Activated T-helper 1 cell treated with Interleukin-2 at 50 U/mL for 16 hours (primary cell): ENCODE results near the gene ARHGAP24.

Experiments
- DNase-seq: peaks from one replicate; pipeline ENCODE4 v3.0.0-alpha.2; 2020; ENCODE audit warnings: low read depth

ARHGAP24 gene

DNA sequence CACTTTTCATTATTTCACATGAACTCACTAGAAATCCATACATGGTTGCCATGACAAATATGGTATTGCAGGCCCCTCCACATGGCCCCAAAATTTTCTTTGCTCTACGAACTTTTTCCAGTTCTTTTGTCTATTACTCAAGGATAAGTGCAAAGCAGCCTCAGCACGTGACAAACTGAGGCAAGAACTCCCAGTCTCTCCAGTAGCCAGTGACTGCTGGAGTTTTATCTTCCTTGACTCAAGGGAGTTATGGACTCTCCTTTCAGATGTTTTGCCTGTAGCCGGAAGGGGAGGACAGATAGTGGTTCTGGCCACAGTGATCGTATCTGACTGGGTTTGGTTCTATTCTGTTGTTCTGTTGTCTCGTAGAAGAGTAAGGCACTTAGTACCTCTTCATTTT is 105.5 kb downstream of the ARHGAP24 start:
- DNase-seq: no peak

DNA sequence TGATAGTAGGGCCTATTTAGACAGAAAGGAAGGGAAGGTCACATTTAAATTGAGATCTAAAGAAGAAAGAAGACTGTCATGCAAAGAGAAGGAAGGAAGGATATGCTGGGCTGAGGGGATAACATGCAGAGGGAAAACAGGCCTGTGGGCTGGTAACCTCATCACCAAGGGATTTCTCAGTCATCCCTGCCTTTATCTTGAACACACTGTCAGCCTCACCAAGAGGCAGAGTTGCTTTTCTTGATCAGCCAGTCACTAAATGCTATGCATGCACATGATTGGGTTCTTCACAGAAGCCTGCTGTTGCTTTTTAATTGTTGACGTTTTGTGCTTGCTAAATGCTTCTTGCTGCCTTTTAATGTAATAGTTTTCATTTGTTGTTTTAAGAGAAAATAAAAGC is 113.0 kb downstream of the ARHGAP24 start:
- DNase-seq: no peak

DNA sequence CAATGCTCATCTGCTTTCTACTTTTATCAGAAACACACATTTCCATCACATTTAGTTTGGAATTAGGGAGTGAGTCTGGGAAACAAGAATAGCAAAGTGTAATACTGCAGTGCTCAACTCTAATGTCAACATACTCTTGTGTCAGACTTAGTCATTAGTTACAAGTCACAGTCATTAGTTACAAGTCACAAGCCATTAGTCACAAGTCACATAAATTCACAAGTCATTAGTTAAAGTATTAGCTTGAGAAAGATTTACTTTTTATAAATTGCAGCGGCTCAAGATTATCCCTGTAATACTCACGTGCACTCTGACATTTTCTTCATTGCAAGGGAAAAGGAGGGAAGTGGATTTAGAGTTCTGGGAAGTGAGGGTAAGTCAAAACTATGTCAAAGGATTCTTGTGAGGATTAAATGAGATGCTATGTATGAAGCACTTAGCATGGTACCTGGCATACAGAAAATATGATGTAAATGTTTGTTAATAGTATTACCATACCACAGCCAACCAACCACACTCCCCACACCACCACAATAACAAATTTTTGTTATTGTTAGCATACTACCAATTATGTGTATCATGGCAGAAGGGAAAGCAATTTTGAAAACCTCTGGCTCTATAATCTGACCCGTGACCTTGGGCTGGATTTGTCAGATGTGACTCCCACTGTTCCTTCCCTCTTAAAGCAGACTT is 116.6 kb downstream of the ARHGAP24 start:
- no peak for DNase-seq

DNA sequence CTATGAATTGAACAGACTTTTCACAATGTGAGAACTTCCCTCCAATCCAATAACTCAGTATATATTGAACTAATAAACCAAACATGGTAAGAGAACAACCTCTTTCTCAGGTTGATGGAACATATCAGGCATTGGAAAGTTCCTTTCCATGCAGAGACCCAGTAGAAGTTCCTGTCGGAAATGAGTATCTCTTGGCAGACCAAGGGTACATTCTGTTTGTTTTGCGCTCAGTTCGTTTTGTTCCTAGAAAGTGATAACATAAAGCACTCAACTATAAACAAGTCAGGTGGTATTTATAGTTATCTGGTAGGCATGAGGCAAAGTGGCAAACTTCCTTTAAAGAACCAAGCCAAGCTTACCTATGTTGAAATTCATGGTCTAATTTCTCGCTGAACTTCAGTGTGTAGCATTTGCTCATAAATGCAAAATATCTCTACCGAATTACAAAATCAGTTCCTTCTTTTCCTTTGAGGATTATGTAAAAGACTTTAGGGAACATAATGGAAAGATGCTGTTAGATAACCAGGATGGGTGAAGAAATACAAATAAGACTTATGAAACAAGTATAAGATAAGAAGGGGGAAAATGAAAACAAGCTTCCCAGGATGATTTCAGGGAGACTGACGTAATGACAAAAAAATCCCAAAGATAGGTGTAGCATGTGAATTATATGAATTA is 120.3 kb downstream of the ARHGAP24 start:
- DNase-seq: no peak

DNA sequence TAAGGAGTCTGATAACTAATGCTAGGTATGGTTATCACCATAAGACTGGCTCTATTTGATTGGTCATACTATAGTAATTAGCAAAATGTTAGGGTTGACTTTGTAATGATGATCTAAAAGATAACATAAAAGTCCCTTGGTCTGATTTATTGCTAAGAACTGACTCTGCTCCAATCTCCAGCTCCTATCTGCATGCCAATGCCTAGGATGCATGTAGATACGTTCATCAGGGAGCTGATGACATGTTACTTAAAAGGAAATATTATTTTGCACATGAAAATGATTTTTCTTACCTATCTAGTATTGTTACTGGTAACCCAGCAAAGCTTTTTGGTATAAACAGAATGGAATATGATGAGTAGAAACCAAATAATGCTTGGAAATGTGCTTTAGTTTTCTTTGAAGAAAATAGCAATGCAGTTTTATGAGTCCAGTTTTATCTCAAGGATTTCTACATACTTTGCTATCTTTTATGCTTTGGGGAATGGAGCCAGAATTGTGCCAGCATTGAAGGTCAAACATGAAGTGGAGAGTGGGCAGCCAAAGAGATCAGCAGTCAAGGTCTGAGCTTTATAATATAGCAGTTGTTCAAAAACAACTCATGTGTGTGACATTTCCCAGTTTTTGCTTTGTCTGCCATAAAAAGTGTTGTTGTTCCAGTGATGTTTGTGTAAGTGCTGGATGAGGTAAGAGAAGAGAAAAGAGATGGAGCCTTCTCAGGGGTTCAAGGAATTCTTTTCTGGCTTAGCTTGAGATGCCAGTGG is 121.0 kb downstream of the ARHGAP24 start:
- no peak for DNase-seq

DNA sequence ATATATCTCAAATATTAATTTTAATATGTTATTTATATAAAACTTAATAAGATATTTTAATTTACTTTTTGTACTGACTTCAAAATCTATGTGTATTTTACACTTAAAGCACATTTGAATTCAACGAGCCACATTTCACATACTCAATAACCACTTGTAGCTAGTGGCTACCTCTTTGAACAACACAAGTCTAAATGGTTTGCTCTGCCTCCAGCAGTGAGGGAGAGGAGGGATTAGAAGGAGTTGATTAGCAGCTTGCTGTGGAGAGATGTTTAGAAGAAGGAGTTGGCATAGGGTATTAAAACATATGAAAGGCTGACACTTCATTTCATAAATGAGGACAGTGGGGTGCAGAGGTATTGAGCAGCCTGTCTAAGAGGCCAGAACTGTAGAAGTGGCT is 124.0 kb downstream of the ARHGAP24 start:
- no peak for DNase-seq

DNA sequence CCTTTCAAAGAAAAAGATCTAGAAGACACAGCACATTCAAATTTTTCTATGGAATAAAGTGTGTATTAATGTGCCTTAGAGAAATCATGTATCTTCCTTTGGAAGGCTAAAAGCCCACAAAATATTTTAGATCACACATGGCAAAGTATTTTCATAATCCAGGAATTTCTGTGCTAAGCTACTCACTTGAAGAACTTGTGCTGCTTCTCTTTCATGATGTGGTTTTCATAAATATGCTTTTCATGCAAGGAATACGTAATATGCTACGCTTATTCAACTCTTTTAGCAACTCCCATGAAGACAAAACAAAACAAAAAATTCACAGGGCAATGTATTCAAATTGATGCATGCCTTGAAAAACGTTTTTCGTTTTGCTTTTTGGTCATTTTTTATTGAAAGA is 125.6 kb downstream of the ARHGAP24 start:
- DNase-seq: no peak

DNA sequence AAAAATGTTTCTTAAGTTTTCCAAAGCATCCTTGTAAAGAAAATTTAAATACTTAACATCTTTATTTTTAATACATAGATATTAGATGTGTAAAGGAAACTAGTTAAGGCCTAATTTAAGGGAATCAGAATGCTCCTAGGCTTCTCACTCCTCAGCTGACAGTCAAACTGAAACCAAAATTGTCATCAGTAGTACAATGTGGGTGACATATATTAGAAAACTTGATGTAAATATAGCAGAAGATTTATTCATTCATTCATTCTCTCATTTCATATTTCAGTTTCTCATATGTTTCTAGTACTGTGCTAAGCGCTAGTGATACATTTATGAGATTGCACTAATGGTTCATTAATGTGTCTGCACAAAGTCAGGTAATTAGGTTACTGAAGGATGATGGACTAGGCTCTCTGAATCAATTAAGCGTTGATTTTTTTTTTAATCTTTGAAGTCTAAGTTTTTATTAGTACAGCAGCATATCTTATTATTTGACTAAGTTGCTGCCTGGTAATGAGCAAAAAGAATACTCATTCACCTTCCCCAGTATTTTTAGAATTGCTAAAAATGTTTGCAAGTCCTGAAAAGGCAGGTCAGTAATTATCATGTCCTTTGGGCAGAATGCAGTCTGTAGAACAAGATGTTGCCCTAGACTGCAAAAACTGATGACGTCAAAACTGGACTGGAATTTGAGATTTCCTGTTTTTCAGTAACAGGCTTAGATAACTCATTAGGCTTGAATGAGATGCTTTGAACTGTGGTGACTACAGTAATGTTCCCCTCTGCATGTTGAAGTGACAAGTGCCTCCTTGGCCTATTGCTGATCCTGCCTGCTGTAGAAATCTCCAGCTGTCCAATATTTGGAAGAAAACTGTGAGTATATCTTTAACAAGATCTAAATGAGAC is 128.7 kb downstream of the ARHGAP24 start:
- no peak for DNase-seq

DNA sequence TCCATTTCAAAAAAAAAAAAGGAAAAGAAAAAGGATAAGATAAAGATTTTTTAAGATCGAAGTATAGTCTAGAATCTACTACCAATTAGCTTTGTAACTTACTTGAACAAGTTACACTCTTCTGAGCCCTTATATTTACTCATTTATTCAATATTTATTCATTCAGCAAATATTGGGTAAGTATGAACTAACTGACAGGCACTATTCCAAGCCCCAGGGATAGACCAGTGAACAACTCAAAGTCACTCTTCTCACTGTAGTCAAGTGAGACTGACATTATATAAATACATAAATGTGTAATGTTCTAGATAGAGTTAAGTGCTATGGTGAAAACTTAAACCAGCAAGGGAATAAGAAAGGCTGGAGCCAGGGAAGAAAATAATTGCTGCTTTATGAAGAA is 131.6 kb downstream of the ARHGAP24 start:
- no peak for DNase-seq

DNA sequence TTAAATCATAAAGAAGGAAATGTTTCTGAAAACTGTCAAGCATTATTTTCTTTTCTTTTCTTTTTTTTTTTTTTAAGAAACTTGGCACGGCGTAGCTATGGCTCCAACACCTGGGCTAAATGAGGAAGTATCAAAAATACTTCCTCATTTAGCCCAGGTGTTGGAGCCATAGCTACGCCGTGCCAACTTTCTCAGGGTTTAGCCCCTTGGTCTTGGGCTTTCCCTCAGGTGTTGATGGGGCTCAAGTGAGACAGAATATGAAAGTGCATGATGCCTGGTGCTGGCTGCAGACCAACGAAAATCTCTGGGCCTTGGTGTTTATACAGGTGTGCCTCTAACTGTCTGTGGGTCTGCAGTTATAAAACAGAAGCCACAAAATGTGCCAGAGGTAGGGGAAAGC is 132.7 kb downstream of the ARHGAP24 start:
- DNase-seq: no peak

DNA sequence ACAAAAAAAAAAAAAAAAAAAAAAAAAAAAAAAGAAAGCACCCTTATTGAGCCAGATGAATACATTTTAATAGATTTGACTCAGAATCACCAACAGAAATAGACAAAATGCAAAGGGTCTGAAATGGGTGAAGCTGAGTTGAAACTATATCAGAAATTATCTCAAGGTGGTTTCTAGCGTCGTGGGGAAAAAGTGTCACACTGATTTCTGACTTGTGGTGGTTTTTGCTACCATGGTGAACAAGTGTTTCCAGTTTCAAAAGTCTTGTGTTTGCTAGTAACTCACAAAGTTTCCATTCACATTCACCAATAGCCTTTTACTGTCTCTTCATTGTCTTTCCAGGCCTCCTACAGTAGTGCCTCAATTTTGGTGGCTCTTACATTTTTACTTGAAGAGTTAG is 135.5 kb downstream of the ARHGAP24 start:
- no peak for DNase-seq

DNA sequence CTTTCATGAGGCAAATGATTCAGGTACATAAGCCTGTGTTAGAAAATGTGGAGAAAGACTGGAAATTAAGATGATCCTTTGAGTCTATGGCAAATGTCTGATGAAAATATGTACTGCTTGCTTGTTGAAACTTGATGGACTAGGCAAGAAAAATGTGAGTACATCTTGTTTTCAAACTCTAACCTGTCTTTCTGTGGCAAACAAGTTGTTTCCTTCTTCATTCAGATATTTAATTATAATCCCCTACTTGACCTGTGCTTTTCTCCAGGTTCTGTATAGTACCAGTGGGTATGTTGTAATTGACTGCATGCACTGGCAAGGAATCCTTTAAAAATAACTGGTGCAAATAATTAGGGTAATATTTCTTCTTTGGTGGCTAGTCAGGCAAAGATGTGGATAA is 136.7 kb downstream of the ARHGAP24 start:
- DNase-seq: no peak

DNA sequence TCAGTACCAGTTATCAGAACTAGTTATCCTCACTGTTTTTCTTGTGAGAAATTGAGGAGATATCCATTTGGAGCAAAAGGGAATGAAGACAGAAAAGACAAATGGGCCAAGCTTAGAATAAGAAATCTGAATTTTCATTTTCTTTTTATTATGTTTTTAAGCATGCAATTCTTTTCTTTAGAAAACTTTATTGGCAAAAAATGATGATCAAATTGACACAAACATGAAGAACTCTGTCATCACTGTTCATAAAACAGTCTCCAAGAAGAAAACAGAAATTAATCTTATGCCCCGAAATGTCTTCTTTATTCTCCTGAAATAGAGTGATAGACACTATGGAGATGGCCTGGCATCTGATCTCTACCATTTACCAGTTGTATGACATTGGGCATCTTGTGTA is 139.0 kb downstream of the ARHGAP24 start:
- DNase-seq: no peak

DNA sequence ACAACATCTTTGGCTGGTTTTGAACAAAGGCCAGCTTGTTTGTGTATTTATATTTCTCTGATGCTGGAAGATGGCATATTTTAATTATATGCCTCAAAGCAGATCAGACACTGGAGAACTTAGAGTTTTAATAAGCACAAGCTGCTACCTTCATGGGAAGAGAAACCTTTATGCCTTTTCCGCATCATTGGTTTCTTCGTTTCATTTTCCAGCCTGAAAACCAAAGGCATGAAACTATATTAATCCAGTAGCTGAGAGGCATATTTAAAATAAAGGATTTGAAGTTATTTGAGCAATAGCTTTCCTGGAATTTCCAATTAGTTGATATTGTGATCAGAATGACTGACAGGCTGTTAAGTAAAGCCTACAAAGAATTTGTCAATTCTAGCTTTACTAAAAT is 141.0 kb downstream of the ARHGAP24 start:
- no peak for DNase-seq

DNA sequence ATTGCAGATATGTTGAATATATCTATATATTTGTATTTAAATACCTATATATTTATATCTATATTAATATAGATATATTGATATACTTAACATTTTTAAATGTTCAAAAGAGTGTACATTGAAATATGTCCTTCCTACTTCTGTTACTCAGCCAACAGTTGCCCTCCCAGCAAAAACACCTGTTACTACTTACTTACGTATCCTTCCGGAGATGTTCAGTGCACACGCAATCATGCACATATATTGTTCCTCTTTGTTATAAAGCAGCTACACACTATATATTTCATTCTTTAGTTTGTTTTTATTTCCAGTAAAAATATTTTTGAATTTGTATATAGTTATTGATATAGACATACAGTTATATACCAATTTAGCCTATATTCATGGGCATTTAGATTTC is 142.3 kb downstream of the ARHGAP24 start:
- no peak for DNase-seq

DNA sequence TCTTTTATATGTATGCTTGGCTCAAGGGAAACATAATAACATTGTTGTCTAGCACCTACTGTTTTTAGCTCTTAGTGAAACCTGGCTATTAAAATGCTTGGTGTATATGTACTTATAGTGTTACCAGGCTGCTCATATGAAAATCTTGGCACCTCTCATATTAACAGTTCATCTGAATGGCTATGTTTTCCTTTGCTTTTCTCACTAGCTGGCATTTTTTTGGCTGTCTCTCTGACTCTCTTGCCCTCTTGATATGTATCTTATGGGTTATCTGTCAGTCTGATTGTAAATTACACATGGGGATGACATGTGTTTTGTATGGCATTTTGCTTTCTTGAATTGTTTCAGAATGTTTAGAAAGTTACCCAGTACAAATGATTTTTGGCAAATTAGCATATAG is 158.0 kb downstream of the ARHGAP24 start:
- no peak for DNase-seq

DNA sequence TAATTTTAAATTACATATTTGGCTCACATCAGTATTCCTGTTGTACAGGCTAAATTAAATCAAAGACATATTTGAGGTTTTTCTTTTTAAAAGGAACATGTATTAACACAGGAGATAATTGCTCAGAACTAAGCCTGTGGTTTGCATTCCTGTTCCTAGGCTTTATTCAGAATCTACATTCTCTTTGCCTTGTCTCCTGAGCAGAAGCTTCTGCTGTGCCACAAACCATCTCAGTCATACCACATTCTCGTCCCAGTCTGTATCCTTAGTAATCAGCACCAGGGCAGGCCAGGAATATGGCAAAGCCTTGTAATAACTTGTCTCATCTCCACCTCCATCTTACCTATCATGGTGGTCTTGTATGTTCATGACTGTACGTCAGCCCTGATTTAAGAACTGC is 162.8 kb downstream of the ARHGAP24 start:
- DNase-seq: no peak

DNA sequence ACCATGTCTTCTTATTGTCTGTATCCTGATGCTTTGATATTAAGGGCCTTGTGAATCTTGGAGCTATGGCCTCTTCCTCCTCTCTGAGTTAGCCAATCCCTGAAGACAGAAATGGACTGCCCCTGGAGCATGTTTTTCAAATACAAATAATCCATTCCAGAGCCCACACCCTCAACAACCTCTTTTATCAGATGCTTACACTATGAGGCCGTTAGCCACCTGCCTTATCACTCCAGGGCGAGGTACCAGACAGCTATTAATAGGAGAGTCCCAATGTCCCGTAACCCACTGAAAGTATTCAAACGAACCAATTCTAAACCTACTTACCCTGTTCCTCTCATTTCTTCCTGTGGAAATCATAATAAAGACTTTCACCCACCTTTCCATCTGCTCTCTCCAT is 165.0 kb downstream of the ARHGAP24 start:
- no peak for DNase-seq

DNA sequence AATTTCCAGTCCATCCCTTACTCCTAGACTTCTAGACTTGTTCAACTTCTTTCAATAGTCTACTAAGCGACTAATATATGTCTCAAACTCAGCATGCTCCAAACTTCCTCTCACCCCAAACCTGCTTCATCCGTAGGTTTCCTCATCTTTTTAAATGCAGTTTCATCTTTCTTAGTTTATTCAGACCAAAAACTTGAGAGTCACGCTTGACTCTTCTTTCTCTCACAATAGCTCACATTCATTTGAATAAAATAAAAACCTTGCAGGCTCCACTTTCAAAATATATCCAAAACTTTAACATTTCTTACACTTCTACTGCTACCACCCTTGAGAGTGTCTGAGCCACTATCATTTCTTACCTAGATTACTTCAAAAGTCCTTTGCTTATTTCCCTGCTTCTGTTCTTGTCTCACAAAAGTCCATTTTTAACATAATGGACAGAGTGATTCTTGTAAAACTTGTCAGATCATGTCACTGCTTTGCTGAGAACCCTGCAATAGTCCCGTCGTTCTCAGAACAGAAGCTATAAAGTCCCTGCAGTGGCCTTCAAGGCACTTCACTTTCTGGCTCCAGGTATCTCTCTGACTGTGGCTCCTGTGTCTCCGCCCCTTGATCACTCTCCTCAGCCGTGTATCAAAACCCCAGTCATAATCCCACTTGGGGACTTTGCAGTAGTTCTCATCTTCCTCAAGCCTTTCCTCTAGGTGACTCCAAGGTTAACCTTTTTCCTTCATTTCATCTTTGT is 167.6 kb downstream of the ARHGAP24 start:
- DNase-seq: no peak

DNA sequence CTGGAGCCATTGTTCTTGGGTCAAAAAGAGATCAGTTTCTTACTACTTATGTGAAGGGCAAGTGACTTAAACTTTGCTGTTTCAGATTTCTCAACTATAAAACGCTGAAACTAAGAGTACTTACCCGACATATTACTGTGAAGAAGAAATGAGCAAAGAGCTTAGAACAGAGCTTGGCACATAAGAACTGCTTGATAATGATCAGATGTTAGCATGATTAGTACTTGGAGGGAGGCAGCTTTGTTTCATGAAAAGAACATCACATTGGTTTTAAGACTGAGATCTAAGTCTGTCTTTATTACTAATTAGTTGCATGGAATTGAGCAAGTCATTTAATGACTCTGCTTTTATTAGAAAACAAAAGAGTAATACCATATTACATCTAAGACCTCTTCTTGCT is 169.1 kb downstream of the ARHGAP24 start:
- no peak for DNase-seq

DNA sequence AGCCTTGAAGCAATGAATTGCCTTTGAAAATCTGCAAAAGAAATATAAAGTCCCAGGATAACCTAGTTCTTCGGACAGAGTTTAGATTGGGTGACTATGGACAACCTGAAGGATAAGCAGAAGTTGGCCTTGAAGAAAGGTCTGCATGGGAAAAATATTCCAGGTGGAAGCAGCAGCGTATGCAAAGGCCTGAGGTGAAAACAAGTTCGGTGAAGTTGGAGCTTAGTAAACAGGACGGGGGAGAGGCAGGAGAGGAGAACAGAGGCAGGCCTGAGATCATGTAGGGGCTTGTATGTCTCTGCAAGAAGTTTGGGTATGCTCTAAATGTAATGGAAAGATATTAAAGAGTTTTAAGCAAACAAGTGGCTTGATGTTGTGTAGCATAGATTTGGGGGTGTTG is 176.0 kb downstream of the ARHGAP24 start:
- DNase-seq: no peak
